H1 (cell line): Measurements from ENCODE around the gene HES3. TPM values are rescaled to one million over a fixed set of nuclear protein-coding genes. Genes with fewer than 3 reads are reported as not detected.
A peak's percentile ranks its signal among the peaks of the same experiment; 100 is the strongest.

ENCODE experiments used
- CTCF ChIA-PET: fragments of 300-600 bp; sonication (Branson Sonifier 250); formaldehyde crosslinking; loops from one replicate; lab custom pipeline; 2021; ENCODE audit not compliant: partially characterized antibody; lab: Charles Lee
- POLR2A ChIA-PET: fragments of 300-600 bp; sonication (Branson Sonifier 250); formaldehyde crosslinking; loops from one replicate; lab custom pipeline; 2021; ENCODE audit warnings: inconsistent platforms; ENCODE audit not compliant: partially characterized antibody; lab: Charles Lee
- DNase-seq, 2 experiments: peaks; one replicate each; pipeline versions ENCODE4 v3.0.0 to v3.0.0-alpha.2; 2010 to 2022; ENCODE audit warnings: low spot score in 2 of 2, low read depth in 1 of 2, mixed read lengths in 1 of 2
- FAIRE-seq: peaks from 2 replicates; lab custom pipeline; 2011; peaks lifted over from hg19 to GRCh38; lab: Jason Lieb, UNC
- H2AFZ ChIP-seq: 2 replicates; pipeline ENCODE4 v1.8.1; 2012; ENCODE audit warnings: low read length, inconsistent platforms
- H2AK5ac ChIP-seq: 2 replicates; pipeline ENCODE4 v1.6.1; 2013; ENCODE audit warnings: low read depth, low read length
- H2BK120ac ChIP-seq: replicated peaks from 2 replicates; pipeline ENCODE3; 2013; ENCODE audit warnings: low read depth, low read length, inconsistent platforms
- H2BK12ac ChIP-seq: 2 replicates; pipeline ENCODE4 v1.6.1; 2013; ENCODE audit warnings: low read depth, low read length
- H2BK15ac ChIP-seq: 2 replicates; pipeline ENCODE4 v1.6.1; 2013; ENCODE audit warnings: low read length
- H2BK20ac ChIP-seq: 2 replicates; pipeline ENCODE4 v1.6.1; 2013; ENCODE audit warnings: low read length
- H2BK5ac ChIP-seq: 2 replicates; pipeline ENCODE4 v1.6.1; 2013; ENCODE audit warnings: low read depth, low read length
- H3K14ac ChIP-seq: 2 replicates; pipeline ENCODE4 v1.6.1; 2013; ENCODE audit warnings: inconsistent platforms; ENCODE audit not compliant: insufficient read length
- H3K18ac ChIP-seq: 2 replicates; pipeline ENCODE4 v1.6.1; 2013; ENCODE audit warnings: low read length; ENCODE audit errors: extremely low read depth
- H3K23ac ChIP-seq: 2 replicates; pipeline ENCODE4 v1.6.1; 2013; ENCODE audit warnings: inconsistent platforms; ENCODE audit not compliant: insufficient read length
- H3K23me2 ChIP-seq: 2 replicates; pipeline ENCODE4 v1.6.1; 2013; ENCODE audit warnings: low read depth, low read length
- H3K27ac ChIP-seq: 2 replicates; pipeline ENCODE4 v1.6.1; 2011; ENCODE audit warnings: low read depth, low read length, inconsistent platforms
- H3K27me3 ChIP-seq, 4 experiments: replicated peaks in 1 of 4; 1 replicate in 1 of 4; 2 replicates in 3 of 4; pipeline versions ENCODE4 v1.6.1 to v1.8.1; 2011 to 2013; ENCODE audit warnings: low read length in 3 of 4, mild to moderate bottlenecking in 3 of 4, inconsistent platforms in 2 of 4, mixed read lengths in 2 of 4, moderate library complexity in 1 of 4; ENCODE audit not compliant: control insufficient read depth in 3 of 4, insufficient read depth in 3 of 4; ENCODE audit errors: extremely low read depth in 1 of 4
- H3K36me3 ChIP-seq, 4 experiments: 2 replicates each; pipeline versions ENCODE4 v1.6.1 to v1.8.1; 2011 to 2013; ENCODE audit warnings: mild to moderate bottlenecking in 4 of 4, low read length in 3 of 4, moderate library complexity in 2 of 4, control low read depth in 1 of 4, inconsistent platforms in 1 of 4; ENCODE audit not compliant: insufficient read depth in 4 of 4, control insufficient read depth in 2 of 4
- H3K4ac ChIP-seq: replicated peaks from 2 replicates; pipeline ENCODE3; 2013; ENCODE audit warnings: low read length, low read depth, mixed read lengths, inconsistent platforms; ENCODE audit not compliant: insufficient read length
- H3K4me1 ChIP-seq, 4 experiments: replicated peaks in 1 of 4; 1 replicate in 1 of 4; 2 replicates in 3 of 4; pipeline versions ENCODE4 v1.6.1 to v1.8.1; 2011 to 2013; ENCODE audit warnings: low read length in 3 of 4, inconsistent platforms in 2 of 4, mixed read lengths in 1 of 4; ENCODE audit not compliant: insufficient read depth in 4 of 4, control insufficient read depth in 3 of 4
- H3K4me2 ChIP-seq, 2 experiments: 2 replicates each; pipeline versions ENCODE4 v1.6.1 to v1.8.1; 2011 to 2013; ENCODE audit warnings: low read depth in 2 of 2, low read length in 2 of 2, control low read depth in 1 of 2, inconsistent platforms in 1 of 2, mild to moderate bottlenecking in 1 of 2; ENCODE audit not compliant: insufficient read depth in 1 of 2
- H3K4me3 ChIP-seq, 4 experiments: fragments of 200-600, 300-600 bp in 1 of 4; sonication (generic), shearing (Covaris generic), sonication (Bioruptor Twin) in 1 of 4; 2 replicates each; pipeline versions ENCODE4 v1.5.1 to v1.8.1; 2011 to 2016; ENCODE audit warnings: low read length in 4 of 4, low read depth in 3 of 4, control low read depth in 2 of 4, inconsistent platforms in 2 of 4, mild to moderate bottlenecking in 2 of 4, mixed read lengths in 1 of 4, moderate library complexity in 1 of 4; ENCODE audit not compliant: insufficient read depth in 2 of 4; ENCODE audit errors: extremely low read depth in 1 of 4
- H3K56ac ChIP-seq: replicated peaks from 2 replicates; pipeline ENCODE3; 2013; ENCODE audit warnings: low read depth, mild to moderate bottlenecking, mixed read lengths, low read length, inconsistent platforms; ENCODE audit not compliant: insufficient read length
- H3K79me1 ChIP-seq: 2 replicates; pipeline ENCODE4 v1.6.1; 2013; ENCODE audit warnings: low read depth, low read length, control low read depth
- H3K79me2 ChIP-seq, 2 experiments: 2 replicates each; pipeline versions ENCODE4 v1.6.1 to v1.8.1; 2012 to 2013; ENCODE audit warnings: low read length in 2 of 2, mild to moderate bottlenecking in 2 of 2, inconsistent platforms in 1 of 2; ENCODE audit not compliant: insufficient read depth in 2 of 2, control insufficient read depth in 1 of 2
- H3K9ac ChIP-seq, 4 experiments: replicated peaks in 1 of 4; 1 replicate in 1 of 4; 2 replicates in 3 of 4; pipeline versions ENCODE4 v1.6.1 to v1.8.1; 2011 to 2013; ENCODE audit warnings: low read depth in 3 of 4, low read length in 3 of 4, control low read depth in 2 of 4, mild to moderate bottlenecking in 2 of 4, moderate library complexity in 2 of 4, inconsistent platforms in 1 of 4; ENCODE audit errors: extremely low read depth in 1 of 4
- H3K9me3 ChIP-seq, 2 experiments: 2 replicates each; pipeline versions ENCODE4 v1.6.1 to v1.8.1; 2012 to 2013; ENCODE audit warnings: mild to moderate bottlenecking in 2 of 2, moderate library complexity in 2 of 2, control low read depth in 1 of 2, inconsistent platforms in 1 of 2, low read depth in 1 of 2, low read length in 1 of 2, mixed read lengths in 1 of 2; ENCODE audit not compliant: insufficient read depth in 2 of 2
- H4K20me1 ChIP-seq, 2 experiments: replicated peaks in 1 of 2; 2 replicates each; pipeline versions ENCODE3 to v1.8.1; 2011 to 2013; ENCODE audit warnings: inconsistent platforms in 2 of 2, low read length in 2 of 2, mild to moderate bottlenecking in 1 of 2; ENCODE audit not compliant: insufficient read depth in 2 of 2, control insufficient read depth in 1 of 2
- H4K5ac ChIP-seq: 2 replicates; pipeline ENCODE4 v1.6.1; 2013; ENCODE audit warnings: low read length, low read depth, mixed read lengths, inconsistent platforms; ENCODE audit not compliant: insufficient read length
- H4K8ac ChIP-seq: 2 replicates; pipeline ENCODE4 v1.8.0; 2013; ENCODE audit warnings: mild to moderate bottlenecking, moderate library complexity, low read length, inconsistent platforms; ENCODE audit not compliant: insufficient read depth; ENCODE audit errors: extremely low read depth
- H4K91ac ChIP-seq: replicated peaks from 2 replicates; pipeline ENCODE3; 2013; ENCODE audit warnings: low read length, mixed read lengths, inconsistent platforms; ENCODE audit not compliant: insufficient read length
- NRF1 ChIP-seq: IDR thresholded peaks from 2 replicates; pipeline ENCODE4 v1.6.1; 2011; ENCODE audit warnings: mild to moderate bottlenecking, low read depth, low read length, improper control_type of control experiment
- WGBS, 2 experiments: shearing (Covaris generic) in 1 of 2; methylation state at CpG; one replicate each; pipeline versions ENCODE4 v1.1.6 to v1.1.7; 2013 to 2015; ENCODE audit warnings: low lambda C conversion rate in 2 of 2, mixed read lengths in 2 of 2, inconsistent platforms in 1 of 2, low coverage in 1 of 2, missing lambda C conversion rate in 1 of 2; ENCODE audit not compliant: insufficient replicate concordance in 2 of 2, insufficient coverage in 1 of 2, insufficient read length in 1 of 2; ENCODE audit errors: extremely low coverage in 1 of 2, missing lambda C conversion rate in 1 of 2; 5-methylcytosine and 5-hydroxymethylcytosine counted together
- polyA plus RNA-seq, 7 experiments: library from polyadenylated mRNA; depleted of rRNA in 3 of 7; stranded (reverse) in 5 of 7; unstranded in 2 of 7; fragments of >200 nt in 5 of 7; fragments of 200-250 nt in 2 of 7; gene quantifications; 1 replicate in 5 of 7; 2 replicates in 1 of 7; 4 replicates in 1 of 7; pipeline versions ENCODE4 v1.2.1 to v1.2.3, GENCODE V29; 2011 to 2013; ENCODE audit warnings: missing spikeins in 2 of 7, mixed read lengths in 2 of 7
- total RNA-seq: library from RNA; stranded (reverse); fragmentation: NEBNext Ultra II Directional; extraction: Animal tissue kit (Norgen Biotek cat#: 25700); gene quantifications from 2 replicates; pipeline ENCODE4 v1.2.1, GENCODE V29; 2021

The HES3 gene
- total and polyA plus RNA-seq, 2 of the 8 experiments (the other 6 are each of a cell fraction or from before 2014, with no cell fraction given): 38.8 to 54.3 TPM

DNA sequence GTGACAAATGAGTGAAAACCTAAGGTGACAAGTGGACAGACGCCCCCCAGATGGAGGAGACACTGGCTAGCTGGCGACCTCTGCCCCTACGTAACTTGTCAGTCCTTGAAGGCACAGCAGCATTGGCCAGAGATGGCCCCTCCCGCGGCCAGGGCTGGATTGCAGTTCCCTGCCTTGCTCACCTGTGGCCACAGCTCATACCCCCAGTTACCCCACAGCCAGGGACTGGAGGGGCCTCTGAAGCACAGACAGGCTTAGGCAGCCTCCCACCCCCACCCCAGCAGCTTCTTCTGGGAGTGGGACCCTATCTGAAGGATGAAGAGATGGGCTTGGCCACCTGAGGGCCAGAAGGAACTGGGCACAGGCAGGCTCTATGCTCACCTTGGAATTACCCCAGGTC is 3.7 kb downstream of the HES3 start:
- FAIRE-seq (no peak), DNase-seq (peak in 1 of 2 experiments; percentile 48)
- Histone ChIP-seq H3K56ac (no peak overlapping the region), H2BK12ac (no peak overlapping the region), H2BK20ac (no peak overlapping the region), H2AK5ac (no peak overlapping the region), H2AFZ (no peak overlapping the region), H3K23me2 (peaks cover 23% of the 10 kb centered on the region; the same call in 1 of the 2 replicates), H4K20me1 (peaks cover 9 to 29% of the 10 kb centered on the region in 2 experiments), H3K23ac (no peak overlapping the region), H3K79me2 (no peaks in the 10 kb centered on the region; a peak in 1 of 4 replicates), H3K4me2 (no peak overlapping the region), H3K9ac (no peak overlapping the region), H3K4me1 (peaks cover 4 to 28% (median 19%) of the 10 kb centered on the region in 4 experiments), H4K5ac (no peak overlapping the region), H3K4ac (no peak overlapping the region), H3K27me3 (peaks cover 18 to 51% (median 39%) of the 10 kb centered on the region in 4 experiments), H2BK15ac (no peak overlapping the region), H4K91ac (no peak overlapping the region), H2BK120ac (no peak overlapping the region), H3K4me3 (no peak overlapping the region), H3K27ac (no peak overlapping the region), H3K9me3 (no peaks in the 10 kb centered on the region), H3K79me1 (no peaks in the 10 kb centered on the region), H3K18ac (no peak overlapping the region), H3K14ac (no peak overlapping the region), H2BK5ac (no peak overlapping the region), H3K36me3 (no peaks in the 10 kb centered on the region), H4K8ac (no peak overlapping the region)
- WGBS, 2 experiments: 78% methylated on average over 5 of the region's 5 CpGs; no CpG with 5 or more reads in 1 of the 2 experiments
- TF ChIP-seq NRF1: no peak
- CTCF ChIA-PET: interaction anchor here (0.7 to 19.1 kb wide), 34 partner anchors 9 to 329 kb away, joined by 3 to 353 read pairs (median 10); partner anchors contain the start of genes ACOT7, GPR153, ICMT and RNF207
- POLR2A ChIA-PET: interaction anchor here (0.7 to 9.3 kb wide), 16 partner anchors 10 to 176 kb away, joined by 3 to 64 read pairs (median 4); partner anchors contain the start of genes GPR153, ICMT and RPL22
